Measurements from ENCODE around the gene HSF5. TPM values are rescaled to one million over a fixed set of nuclear protein-coding genes. Genes with fewer than 3 reads are reported as not detected.

Gene HSF5
- total and polyA plus RNA-seq, 4 donors = 0.09 to 0.17 TPM; not detected in 2

DNA sequence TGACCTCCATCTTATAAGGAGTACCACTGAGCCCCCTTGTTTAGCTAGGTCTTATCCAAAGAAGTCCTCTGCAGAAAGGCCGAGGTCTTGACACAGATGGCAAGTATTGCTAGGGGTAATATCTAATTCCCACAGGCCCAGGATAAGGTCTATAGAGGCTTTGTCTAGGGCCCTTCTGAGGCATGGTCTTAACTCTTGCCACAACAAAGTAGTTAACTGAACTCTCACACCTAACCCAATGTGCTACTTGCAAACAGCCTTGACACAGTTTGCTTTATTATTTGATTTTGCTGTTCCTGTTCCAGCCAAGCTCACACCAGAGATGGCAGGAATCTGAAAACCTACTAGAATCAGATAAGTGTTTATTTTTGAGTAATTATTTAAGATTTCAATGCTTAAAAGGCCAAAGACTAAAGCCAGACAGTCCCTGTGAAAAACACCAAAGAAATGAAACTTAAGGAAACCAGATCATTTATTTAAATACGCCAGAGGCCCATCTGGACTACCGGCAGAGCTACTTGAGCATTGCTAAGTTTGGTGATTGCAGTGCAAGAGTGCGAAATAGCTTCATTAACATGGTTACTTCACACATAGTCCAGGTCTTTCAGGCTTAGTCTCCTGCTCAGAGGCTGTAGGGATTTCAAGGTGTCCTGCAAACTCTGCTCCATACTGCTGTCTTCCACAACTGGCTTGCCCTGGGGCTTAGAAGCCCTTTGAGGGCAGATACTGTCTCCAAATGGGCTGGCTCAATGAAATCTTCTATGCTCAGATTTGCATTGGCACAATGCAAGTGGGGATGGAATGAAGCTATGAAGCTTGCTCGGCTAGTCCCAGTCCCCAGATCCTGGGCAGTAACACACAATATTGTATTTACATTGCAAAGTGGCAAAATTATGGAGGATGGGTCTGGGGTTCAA is 107.7 kb downstream of the HSF5 start:
- H3K9ac ChIP-seq (ENCODE audit: low read depth in 1 of 2, low read length in 2 of 2) = no peak overlapping the region

DNA sequence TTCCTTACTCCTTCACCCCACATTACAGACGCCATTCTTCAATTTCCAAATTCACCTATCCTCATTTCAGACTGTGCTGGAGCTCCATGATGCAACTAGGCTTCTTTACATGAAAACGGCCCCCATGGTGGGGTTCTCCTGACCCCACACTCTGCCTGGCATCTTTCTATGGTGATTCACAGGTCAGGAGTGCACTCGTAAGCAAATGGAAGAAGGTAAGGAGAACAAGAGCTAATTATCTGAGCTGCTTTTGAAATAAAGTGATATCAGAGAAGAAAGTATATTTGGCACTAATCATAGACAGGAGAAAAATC is 108.7 kb downstream of the HSF5 start:
- Histone ChIP-seq H3K4me3 (ENCODE audit: low read depth in 1 of 3, low read length in 3 of 3) (no peak overlapping the region), H3K27me3 (ENCODE audit: control insufficient read depth in 4 of 4, insufficient read depth in 4 of 4, low read length in 3 of 4) (no peaks in the 10 kb centered on the region), H3K9ac (ENCODE audit: low read depth in 1 of 2, low read length in 2 of 2) (no peak overlapping the region), H3K4me1 (ENCODE audit: control insufficient read depth in 4 of 4, insufficient read depth in 4 of 4, low read length in 3 of 4) (peaks cover 17 to 63% (median 50%) of the 10 kb centered on the region in 4 donors), H3K9me3 (ENCODE audit: control insufficient read depth in 4 of 4, low read length in 3 of 4) (no peaks in the 10 kb centered on the region), H3K27ac (ENCODE audit: low read depth in 1 of 2, low read length in 2 of 2) (no peak overlapping the region), H3K36me3 (ENCODE audit: control insufficient read depth in 4 of 4, insufficient read depth in 3 of 4, low read depth in 1 of 4, low read length in 3 of 4) (no peaks in the 10 kb centered on the region)
- TF ChIP-seq TAF1 (conservative IDR thresholded peaks at IDR 0.05) = no peak
- no peak for TF ChIP-seq ZBTB33 (IDR thresholded peaks at IDR 0.05)
- no peak for TF ChIP-seq RXRA (IDR thresholded peaks at IDR 0.05)
- TF ChIP-seq, protein P1, sequence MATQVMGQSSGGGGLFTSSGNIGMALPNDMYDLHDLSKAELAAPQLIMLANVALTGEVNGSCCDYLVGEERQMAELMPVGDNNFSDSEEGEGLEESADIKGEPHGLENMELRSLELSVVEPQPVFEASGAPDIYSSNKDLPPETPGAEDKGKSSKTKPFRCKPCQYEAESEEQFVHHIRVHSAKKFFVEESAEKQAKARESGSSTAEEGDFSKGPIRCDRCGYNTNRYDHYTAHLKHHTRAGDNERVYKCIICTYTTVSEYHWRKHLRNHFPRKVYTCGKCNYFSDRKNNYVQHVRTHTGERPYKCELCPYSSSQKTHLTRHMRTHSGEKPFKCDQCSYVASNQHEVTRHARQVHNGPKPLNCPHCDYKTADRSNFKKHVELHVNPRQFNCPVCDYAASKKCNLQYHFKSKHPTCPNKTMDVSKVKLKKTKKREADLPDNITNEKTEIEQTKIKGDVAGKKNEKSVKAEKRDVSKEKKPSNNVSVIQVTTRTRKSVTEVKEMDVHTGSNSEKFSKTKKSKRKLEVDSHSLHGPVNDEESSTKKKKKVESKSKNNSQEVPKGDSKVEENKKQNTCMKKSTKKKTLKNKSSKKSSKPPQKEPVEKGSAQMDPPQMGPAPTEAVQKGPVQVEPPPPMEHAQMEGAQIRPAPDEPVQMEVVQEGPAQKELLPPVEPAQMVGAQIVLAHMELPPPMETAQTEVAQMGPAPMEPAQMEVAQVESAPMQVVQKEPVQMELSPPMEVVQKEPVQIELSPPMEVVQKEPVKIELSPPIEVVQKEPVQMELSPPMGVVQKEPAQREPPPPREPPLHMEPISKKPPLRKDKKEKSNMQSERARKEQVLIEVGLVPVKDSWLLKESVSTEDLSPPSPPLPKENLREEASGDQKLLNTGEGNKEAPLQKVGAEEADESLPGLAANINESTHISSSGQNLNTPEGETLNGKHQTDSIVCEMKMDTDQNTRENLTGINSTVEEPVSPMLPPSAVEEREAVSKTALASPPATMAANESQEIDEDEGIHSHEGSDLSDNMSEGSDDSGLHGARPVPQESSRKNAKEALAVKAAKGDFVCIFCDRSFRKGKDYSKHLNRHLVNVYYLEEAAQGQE (IDR thresholded peaks at IDR 0.05) = no peak
- TF ChIP-seq FOXA2 (IDR thresholded peaks at IDR 0.05) = no peak
- no peak for DNase-seq (ENCODE audit: low spot score)
- 81% methylated on average over 3 of the region's 3 CpGs for WGBS

More for the DNA sequence above, 107.7 kb downstream of the HSF5 start:
- no peak for DNase-seq (ENCODE audit: low spot score)
- no peaks in the 10 kb centered on the region for H3K36me3 ChIP-seq (ENCODE audit: control insufficient read depth in 4 of 4, insufficient read depth in 3 of 4, low read depth in 1 of 4, low read length in 3 of 4)
- no peaks in the 10 kb centered on the region for H3K9me3 ChIP-seq (ENCODE audit: control insufficient read depth in 4 of 4, low read length in 3 of 4)
- H3K27me3 ChIP-seq (ENCODE audit: control insufficient read depth in 4 of 4, insufficient read depth in 4 of 4, low read length in 3 of 4) = no peaks in the 10 kb centered on the region
- H3K4me3 ChIP-seq (ENCODE audit: low read depth in 1 of 3, low read length in 3 of 3) = no peak overlapping the region
- 72% methylated on average over 5 of the region's 5 CpGs for WGBS
- H3K27ac ChIP-seq (ENCODE audit: low read depth in 1 of 2, low read length in 2 of 2) = peak overlapping the region; percentile 12 to 79
- peaks cover 17 to 70% (median 60%) of the 10 kb centered on the region in 4 donors for H3K4me1 ChIP-seq (ENCODE audit: control insufficient read depth in 4 of 4, insufficient read depth in 4 of 4, low read length in 3 of 4)
- TF ChIP-seq FOXA2 (IDR thresholded peaks at IDR 0.05) (no peak), YY1 (IDR thresholded peaks at IDR 0.05) (no peak), RAD21 (IDR thresholded peaks at IDR 0.05) (no peak), JUND (IDR thresholded peaks at IDR 0.05) (no peak), ZBTB33 (IDR thresholded peaks at IDR 0.05) (no peak), RXRA (IDR thresholded peaks at IDR 0.05) (no peak), TAF1 (conservative IDR thresholded peaks at IDR 0.05) (no peak), SP1 (IDR thresholded peaks at IDR 0.05) (no peak)
- TF ChIP-seq, protein P1 (IDR thresholded peaks at IDR 0.05) = no peak

Data from liver (tissue), 9 donors.